T-helper 1 cell treated with Interleukin-12 subunit alpha and Interleukin-12 subunit beta and Interleukin-4 antibody, amounts not matched to agents 30 ng/mL and 1 ng/mL, for 36 hours (primary cell): ENCODE measurements around the gene LSS. TPM values are rescaled to one million over a fixed set of nuclear protein-coding genes. Genes with fewer than 3 reads are reported as not detected.

Source experiments
- intact Hi-C: fragments of 100-400 bp; cut with micrococcal nuclease; formaldehyde crosslinking; loops from one replicate; pipeline ENCODE4 v1.15.1; 2024
- total RNA-seq: library from RNA; stranded (reverse); gene quantifications from 2 replicates; pipeline ENCODE4 v1.2.3, GENCODE V29; 2022

Gene LSS
- total RNA-seq, 1 donor from 2014 or later = 48.5 TPM

DNA sequence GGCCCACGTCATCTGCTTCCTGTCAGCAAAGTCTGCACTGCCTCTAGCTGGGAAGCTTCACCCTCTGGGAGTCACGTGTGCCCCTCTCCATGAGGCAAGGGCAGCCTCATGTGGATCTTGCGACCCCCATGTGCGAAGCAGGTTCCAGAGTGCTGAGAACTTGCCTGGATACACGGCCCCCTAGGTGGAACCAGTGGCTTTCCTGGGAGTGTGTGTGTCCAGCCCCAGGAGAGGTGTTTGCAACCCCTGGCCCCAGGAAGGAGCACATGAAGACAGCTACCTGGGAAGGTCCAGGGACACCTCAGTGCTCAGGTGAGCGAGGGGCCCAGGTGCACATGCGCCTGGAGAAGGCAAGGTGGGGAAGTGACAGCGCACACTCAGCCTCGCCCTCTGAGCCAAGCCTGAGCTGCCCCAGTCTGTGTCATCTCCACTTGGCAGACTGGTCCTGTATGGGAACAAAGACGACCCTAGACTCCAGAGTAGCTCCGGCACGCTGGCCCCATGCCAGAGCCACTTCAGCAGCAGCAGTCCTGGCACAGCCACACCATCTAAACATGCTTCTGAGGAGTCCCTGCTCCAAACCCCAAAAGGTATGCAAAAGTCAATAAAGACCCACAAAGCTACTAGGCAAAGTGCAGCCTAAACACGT, 8.9 kb downstream of the LSS start:
- intact Hi-C loops = no loop called here

DNA sequence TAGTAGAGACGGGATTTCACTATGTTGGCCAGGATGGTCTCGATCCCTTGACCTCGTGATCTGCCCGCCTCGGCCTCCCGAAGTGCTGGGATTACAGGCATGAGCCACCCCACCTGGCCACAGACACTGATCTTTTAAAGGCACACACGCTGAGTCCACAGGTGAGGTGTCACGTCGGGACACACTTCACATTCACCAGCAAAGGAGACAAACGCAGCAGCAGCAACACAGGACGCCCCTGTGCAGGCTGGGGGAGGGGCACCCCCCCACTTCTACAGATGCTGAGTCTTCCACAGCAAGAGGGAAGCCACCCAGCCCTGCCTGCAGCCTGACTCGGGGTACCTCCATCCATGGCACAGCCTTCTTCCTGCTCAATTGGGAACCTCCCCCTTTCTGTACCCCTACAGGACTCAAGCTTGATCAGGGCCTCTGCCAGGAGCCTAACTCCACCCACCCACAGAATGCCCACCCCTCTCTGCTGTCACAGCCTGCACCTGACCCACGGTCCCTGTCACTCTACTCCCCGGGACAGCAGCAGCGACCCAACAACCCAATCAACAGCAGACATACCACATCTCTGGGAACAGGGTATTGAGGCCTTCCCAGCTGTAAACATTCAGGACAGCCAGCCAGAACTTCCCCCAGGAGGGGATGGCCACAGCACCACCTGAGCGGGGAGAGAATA, 9.5 kb downstream of the LSS start:
- intact Hi-C loops = no loop called here

DNA sequence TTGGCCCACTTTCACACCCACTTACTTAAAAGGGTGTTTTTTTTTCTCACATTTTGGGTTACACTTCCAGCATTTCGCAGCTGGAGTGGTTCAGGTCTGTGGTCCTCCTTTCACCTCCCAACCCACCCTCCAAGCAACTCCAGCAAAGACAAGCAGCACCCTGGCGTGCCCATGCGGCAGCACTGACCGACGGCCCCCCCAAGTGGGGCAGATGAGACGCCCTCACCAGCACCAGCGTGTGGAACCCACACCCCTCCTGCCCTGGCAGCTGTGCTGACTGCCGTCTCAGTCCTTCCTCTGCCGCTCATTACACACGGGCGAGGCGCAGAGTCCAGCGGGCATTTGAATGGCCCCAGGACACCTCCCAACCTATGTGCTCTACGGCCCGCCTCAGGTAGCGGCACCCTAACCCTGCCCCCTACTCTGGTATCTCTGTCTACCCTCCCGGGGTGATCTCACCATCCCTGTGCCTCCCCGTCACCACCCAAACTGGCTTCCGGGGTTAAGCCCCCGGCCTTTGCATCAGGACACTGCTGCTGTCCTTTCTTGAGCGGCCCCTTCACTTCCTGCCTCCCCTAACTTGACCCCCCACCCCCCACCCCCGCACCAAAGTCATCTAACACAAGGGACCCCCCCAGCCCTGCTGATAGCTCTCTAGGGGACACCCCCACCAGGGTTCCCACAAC, 10.9 kb downstream of the LSS start:
- intact Hi-C loops = no loop called here

DNA sequence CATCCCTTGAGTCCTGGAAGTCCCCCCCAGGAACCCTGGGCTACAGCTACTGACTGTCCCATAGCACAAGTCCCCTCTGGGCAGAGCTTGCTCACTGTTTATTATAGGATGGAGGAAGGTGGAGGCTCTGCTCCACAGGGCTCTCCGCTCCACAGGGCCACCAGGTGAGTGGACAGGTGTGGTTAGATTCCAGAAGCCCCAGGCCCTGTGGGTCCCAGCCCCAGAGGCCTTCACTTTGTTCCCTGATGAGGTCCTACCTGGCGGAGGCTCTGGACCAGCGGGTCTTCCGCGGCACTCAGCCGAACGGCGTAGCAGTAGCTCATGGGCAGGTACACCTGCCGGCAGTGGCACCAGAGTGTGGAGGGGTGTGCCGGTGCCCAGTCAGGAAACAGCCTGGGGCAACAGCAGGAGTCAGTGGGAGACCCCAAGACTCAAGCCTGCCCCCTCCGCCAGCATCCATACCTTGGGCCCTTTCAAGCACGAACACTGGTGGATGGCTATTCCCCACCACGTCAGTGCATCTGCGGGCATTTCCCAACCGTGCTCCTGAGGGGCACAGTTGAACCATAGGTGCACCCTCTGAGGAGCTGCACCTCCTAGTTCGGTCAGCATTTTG, 12.3 kb downstream of the LSS start:
- intact Hi-C loops = no loop called here

DNA sequence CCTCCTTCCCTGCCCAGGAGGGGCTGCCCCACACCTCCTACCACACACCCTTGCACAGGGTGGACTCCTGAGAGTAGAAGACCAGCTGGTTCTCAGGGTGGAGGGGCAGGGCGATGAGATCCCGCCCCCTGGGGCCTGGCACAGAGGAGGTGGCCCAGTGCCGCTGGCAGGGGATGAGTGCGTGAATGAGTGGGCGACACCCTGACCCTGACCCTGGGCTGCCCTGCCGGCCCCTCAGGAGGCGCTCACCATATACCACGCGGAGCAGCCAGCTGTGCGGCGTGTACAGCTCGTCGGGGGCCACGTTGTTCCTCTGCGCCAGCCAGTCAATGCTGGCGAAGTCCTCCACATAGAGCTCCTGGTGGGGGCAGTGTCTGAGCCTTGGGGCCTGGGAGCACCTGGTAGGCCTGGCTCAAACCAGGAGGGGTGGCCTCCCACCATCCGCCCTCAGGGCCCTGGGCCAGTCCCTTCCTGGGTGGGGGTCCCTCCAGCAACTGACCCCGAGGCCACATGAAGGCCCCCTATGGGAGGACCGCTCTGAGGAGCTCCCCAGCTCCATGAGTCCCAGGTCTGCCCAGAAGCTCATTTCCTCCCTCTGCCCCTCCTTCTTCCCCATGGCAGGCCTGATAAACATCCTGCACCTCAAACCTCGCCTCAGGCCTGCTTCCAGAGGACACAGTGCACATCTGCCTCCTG, 13.0 kb downstream of the LSS start:
- intact Hi-C loops = no loop called here

DNA sequence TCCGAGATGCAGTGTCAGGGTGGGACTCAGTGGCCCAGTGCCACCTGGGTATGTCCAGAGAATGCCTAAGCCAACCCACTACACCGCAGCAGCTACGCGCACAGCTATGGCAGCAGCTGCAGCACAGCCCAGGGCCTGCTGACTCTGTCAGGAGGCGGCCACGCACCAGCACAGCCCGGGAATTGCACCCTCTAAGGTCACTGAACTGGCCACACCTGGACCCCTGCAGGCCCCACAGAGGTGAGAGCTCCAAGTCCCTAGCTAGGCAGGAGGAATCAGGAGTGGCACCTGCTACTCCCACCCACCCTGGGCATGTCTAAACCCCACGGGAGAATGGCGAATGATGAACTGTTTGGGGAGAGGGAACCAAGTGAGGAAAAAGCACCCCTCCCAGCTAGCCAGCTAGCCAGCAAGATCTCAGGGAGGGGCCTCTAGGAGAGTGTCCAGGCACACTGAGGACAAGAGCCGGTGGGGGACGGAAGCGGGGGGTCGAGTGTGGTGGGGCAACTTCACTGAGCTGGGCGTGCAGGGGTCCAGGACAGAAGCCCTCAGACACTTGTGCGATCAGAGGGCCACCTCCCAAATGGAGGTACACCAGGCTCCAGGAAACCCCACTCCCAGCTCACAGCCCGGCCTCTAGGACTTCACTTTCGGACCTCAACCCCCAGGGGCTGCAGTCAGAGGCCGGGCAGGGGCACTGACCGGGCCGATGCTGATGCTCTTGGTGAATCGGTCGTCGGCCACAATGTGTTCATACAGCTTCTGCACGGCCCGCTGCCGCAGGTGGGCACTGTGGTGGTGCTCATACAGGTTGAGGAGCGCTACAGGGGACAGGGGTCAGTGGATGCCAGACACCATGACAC, 13.9 kb downstream of the LSS start:
- intact Hi-C loops = no loop called here

DNA sequence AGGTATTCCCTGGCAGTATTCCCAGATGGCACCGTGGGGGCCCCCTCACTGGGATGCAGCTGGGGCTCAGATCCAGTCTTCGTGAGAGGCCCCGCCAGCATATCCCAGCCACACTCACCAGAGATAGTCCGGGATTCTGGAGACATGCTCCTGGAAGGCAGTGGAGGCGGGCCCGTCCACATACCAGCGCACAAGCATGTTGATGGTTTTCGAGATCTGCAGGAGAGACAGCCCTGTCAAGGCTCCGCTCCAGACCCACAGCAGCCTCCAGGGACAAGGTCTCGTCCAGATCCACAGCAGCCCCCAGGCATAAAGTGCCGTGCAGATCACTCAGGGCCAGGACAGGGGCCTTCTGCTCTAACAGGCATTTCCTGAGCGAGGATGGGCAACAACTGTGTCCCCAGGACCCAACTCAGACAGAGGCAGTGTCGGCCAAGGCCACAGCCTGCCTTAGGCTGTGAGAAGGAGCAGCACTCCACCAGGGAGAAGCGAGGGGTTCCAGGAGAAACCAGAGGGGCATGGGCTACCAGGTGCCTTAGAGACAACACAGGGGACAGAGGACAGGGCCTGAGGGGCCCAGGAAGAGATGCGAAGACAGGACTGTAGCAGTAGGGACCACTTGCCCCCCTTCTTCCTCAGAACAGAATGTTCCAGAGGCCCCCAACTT, 14.8 kb downstream of the LSS start:
- intact Hi-C loops = no loop called here

DNA sequence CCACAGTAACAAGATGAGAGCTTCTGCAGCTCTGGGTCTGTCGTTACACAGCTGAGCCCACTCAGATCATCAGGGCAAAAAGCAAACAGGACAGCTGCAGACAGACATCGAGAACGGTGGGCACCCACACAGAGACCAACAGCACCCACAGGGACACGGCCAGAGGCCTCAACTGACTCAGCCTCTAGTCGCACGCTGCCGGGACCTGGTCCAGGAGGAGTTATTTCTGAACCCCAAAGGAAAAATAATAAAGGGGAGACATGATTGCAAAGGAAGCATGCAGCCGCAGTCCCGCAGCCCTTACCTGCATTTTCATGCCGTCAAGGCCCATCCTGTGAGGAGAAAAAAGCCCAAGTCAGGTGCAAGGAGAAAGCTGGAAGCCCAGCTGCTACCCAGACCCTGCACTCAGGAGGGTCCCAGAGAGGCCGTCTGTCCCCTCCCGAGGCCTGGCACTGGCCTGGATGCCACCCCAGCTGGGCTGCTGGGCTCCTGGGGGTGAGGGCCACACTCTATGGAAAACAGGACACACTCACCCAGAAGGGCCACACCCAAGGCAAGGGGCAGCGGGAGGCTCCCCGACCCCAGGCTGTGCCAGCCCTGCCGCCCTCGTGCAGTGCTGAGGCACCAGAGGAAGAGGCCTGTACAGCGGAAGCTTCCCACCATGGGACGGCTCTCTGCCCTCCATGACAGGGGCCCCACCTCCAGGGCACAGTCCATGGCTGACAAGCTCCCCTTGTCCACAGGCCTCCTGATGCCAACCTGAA, 15.7 kb downstream of the LSS start:
- intact Hi-C loops = no loop called here

DNA sequence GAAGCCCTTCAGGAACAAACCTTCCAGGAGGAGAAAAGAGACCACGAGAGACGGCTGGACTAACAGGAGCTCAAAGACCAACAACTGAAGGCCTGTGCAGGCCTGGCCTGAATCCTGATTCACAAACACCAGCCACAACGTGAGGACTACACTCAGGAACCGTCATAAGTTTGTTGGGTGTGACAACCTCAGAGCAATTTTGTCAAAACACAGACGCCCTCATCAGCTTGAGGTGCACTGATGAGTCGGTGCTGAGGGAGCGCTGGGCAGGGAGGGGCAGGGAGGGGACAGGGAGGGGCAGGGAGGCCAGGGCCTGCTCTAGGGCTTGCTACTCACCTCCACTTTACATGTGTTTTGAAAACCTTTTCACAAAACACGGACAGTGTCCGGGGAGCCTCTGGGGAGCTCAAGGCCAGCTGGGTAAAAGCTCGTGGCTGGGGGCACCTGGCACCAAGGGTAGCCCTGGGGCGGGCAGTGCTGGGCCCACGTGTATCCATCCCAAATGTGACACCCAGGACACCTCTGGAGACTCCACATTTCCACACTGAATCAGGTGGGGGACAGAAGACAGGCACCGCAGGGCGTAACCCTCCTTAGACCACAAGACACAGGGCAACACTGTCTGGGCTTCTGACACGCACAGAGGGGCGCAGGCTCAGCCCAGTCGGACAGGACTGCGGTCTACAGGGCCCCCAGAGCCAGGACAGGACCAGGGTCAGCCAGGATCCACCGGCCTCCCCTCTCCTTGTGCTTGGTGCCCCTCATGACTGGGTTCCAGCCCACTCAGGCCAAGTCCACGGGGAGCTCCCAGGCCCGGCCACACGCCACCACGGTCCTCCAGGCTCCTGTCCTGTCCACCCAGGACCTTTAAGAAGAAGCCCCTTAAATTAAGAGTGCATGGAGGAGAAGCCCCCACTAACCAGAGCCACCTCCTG, 16.5 kb downstream of the LSS start:
- intact Hi-C loops = no loop called here

DNA sequence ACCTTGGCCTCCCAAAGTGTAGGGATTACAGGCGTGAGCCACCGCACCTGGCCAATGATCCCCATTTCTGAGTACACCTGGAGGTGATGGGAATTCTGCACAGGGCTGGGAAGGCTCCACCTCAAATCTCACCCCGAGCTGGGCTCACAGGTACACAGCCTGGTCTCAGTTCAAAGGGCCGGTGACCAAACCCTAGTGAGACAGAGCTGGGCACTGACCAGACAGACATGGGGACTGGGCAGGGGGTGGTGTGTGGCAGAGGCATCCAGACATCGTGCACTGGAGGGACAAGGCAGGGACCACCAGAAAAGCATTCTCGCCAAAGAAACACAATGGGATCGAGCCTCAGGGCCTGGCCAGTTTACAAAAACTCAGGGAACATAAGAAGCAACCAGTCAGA, 17.2 kb downstream of the LSS start:
- intact Hi-C loops = no loop called here

DNA sequence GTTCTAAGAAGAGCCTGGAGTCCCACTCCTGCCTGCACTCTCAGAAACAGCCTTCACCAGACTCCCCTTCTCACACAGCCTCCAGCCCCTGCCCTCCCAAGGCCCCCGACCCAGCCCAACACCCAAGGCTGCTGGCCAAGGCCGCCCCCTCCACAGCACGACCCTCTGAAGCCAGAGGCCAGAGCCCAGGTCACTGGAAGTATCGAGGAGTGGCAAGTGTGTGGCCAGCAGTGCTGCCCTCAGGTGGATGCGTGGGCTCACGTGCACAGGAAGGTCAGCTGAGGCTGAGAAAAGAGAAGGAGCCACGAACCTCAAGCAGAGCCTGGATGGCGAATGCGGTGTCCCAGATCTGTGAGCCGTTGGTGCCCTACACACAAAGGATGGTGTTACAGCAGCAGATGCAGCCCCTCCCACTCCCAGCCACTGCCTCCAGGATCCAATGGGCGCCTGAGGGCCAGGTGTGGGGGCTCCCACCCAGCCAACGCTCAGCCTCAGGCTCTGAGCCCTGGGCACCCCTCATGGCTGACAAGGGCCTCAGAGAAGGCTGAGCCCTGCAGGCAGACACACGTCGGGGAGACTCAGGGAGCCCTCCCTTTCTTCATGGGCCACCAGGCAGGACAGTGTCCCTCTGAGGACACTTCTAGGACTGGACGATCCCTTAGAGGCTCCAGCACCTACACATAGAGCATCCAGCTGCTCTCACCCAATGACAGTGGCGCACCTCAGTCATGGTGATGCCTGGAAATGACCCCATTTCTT, 18.0 kb downstream of the LSS start:
- intact Hi-C loops = no loop called here

DNA sequence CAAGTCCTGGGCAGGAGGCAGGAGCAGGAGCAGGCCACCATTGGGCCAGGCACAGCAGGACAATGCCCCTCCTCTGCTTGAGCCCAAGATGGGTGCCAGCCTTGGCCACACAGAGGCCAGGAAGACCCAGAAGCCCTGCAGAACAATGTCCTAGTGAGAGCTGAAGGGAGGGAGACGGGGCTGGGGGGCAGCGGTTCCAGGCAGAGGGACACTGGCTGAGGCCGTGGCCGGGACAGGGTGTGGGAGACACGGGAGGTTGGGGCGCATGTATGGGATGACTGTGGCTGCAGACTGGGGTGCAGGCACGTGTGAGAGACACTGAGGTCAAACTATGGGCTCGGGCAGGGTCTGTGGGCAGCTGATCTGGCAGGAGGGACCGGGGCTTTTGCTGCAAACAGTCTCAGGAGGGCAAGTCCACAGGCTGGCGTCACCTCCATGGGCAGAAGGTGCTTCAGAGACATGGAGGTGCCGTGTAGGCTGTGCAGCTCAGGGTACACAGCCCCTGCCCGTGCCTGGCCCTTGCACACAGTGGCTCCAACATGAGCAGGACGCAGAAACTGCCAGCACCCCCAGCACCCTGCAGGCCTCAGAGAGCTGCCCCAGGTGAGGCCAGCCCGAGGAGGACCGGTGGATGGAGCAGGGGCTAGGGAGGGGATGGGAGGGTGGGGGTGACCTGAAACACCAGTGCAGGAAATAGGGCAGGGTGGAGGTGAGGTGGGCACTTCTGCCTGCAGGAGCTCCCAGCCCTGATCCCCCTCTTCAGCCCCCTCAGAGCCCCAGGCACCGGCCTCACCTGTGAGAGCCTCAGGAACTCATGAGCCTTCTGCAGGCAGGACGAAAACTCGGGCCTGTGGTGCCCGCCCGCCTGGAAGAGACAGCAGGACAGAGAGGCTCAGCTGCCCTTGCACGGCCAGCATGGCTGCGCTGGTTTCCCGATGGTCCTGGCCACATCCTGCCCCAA, 19.5 kb downstream of the LSS start:
- intact Hi-C loops = no loop called here

DNA sequence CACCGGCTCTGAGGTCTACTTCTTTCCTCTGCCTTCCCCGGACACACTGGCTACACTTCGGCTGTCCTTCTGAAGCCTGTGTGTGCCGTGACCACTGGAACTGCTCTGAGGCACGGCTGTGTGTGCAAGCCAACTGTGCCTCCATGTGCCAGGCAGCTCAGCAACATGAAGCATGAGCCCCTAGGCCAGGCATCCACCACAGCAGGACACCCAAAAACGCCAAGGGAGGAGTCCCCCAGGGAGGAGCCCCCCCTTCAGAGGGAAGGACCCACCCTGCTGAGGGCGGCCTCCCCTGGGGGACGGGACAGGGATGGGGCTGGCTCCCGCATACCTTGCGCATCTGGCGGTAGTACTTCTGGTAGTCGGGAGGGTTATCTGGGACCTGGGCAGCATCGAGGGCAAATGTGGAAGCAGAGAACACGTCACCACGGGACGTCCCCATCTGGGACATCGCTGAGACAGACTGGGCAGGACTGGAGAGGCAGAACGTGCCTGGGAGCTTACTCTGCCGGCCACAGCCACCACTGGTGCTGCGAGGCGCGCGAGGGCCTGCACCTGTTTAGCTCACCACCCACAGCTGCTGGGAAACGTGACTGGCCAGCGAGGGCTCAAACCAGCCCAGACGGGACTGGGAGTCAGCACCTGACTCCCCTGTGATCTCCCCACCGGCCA, 20.5 kb downstream of the LSS start:
- intact Hi-C loops = no loop called here

DNA sequence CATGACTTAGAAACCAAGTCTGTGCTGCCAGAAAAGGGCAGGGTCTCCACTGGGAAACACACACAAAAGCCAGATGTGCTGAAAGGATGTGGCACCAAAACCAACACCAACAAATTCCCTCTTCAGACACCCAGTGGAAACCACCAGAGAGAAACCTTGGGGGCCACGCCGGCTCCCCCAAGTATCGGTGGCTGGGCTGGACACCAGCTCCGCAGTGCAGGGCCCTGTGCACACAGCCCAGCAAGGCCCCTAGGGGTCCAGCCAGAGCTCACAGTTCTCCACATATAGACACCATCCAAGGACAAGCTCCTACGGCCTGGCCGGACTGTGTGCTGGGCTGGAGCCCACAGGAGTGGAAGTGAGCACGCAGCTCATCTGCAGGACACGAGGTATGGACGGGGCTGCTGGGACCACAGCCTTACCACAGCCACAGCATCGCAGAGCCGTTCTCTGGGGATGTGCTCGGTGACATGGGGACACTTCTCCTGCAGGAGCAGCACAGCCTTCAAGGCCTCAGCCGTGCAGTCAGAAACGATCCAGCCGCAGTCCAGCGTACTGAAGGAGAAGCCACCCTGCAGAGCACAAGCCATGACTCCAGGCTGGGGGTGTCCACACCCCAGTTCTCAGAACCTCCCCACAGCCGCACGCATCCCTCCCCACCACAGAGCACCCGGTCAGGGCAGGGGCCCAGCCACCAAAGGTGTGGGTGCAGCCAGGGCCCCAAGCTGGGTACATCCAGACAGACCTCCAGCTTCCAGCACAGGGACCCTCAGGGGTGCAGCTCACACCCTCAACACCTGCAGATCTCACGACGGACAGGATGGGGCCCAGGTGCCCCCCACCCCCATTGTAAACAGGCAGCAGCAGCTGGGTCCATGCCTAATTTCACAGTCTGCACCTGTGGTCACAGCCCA, 21.3 kb downstream of the LSS start:
- intact Hi-C loops = no loop called here
